Psoas muscle (tissue), 8 donors: ENCODE data around the gene MRPL14. TPM values are rescaled to one million over a fixed set of nuclear protein-coding genes. Genes with fewer than 3 reads are reported as not detected.

Source experiments
- ATAC-seq, 4 donors: fragments of 200-7000 bp; cut with Tn5 transposase; one replicate each; pipeline ENCODE4 v1.9.1; 2020; ENCODE audit warnings: moderate library complexity in 3 of 4, mild to moderate bottlenecking in 2 of 4
- DNase-seq, 2 donors: peaks; one replicate each; pipeline ENCODE4 v3.0.0-alpha.2; 2020
- H3K27ac ChIP-seq: fragments of 200-600 bp; one replicate; pipeline ENCODE4 v1.8.0; 2022
- H3K27me3 ChIP-seq, 3 donors: fragments of 200-600 bp in 1 of 3; one replicate each; pipeline versions ENCODE4 v1.6.1 to v1.8.0; 2013 to 2022; ENCODE audit warnings: low read length in 2 of 3, mild to moderate bottlenecking in 2 of 3, moderate library complexity in 1 of 3; ENCODE audit not compliant: insufficient read depth in 3 of 3
- H3K36me3 ChIP-seq, 2 donors: fragments of 200-600 bp in 1 of 2; one replicate each; pipeline versions ENCODE4 v1.6.1 to v1.8.0; 2013 to 2022; ENCODE audit warnings: low read depth in 1 of 2, mild to moderate bottlenecking in 1 of 2, moderate library complexity in 1 of 2; ENCODE audit not compliant: insufficient read depth in 1 of 2
- H3K4me1 ChIP-seq: fragments of 200-600 bp; one replicate; pipeline ENCODE4 v1.8.0; 2022
- H3K4me3 ChIP-seq: fragments of 200-600 bp; one replicate; pipeline ENCODE4 v1.8.0; 2022; ENCODE audit warnings: mild to moderate bottlenecking
- H3K9me3 ChIP-seq: fragments of 200-600 bp; one replicate; pipeline ENCODE4 v1.8.0; 2022
- CTCF ChIP-seq: fragments of 200-600 bp; IDR thresholded peaks from one replicate; pipeline ENCODE4 v1.8.0; 2022; ENCODE audit warnings: antibody characterized with exemption
- WGBS, 3 donors: extraction: QIAGEN DNeasy Blood & Tissue Kit; methylation state at CpG; one replicate each; pipeline versions ENCODE4 v1.1.6 to v1.1.7; 2013; 5-methylcytosine and 5-hydroxymethylcytosine counted together
- intact Hi-C, 2 donors: fragments of 100-400 bp; cut with DNase I; formaldehyde crosslinking; loops; one replicate each; pipeline versions ENCODE4 v1.11.0 to v1.14.2; 2022
- polyA plus RNA-seq, 3 donors: library from polyadenylated mRNA; stranded (reverse); fragments of 200-250 nt; gene quantifications; one replicate each; pipeline ENCODE4 v1.2.3, GENCODE V29; 2013
- total RNA-seq, 4 donors: library from RNA; stranded (reverse); fragmentation: NEBNext Ultra II Directional in 2 of 4; extraction: Animal tissue kit (Norgen Biotek cat#: 25700) in 2 of 4; gene quantifications; one replicate each; pipeline versions ENCODE4 v1.2.1 to v1.2.4, GENCODE V29; 2021 to 2023
- donor health status: healthy with polysubstance abuse.
- donor health status: DM: no; HTN: no; CAD: no; lungs with moderate emphysema.
- donor health status: Bipolar disorder and iron deficiency.
- donor health status: healthy.
- donor health status: DM: yes; HTN: yes; CAD: no.
- donor health status: DM: no; HTN: no; CAD: no.
- donor health status: DM: no; HTN: no; CAD: no.
- donor health status: DM: yes; HTN: yes; CAD: no.

The MRPL14 gene
- total and polyA plus RNA-seq, 7 donors = 62.3 to 308 (median 166) TPM

GRCh38 chr6:44158770-44159228 lies 31.5 kb upstream of the MRPL14 start, which contains the start of gene CAPN11:
Gene CAPN11, plus strand, starts transcription at chr6:44158820. Its CDS starts 29 bp downstream, at chr6:44158849.
- H3K27ac ChIP-seq = no peak within 1 kb of the TSS
- DNase-seq (no peak), ATAC-seq (no peak)
- H3K27me3 ChIP-seq = no peaks in the 10 kb centered on the region
- H3K4me3 ChIP-seq = no peak within 1 kb of the TSS
- peaks cover 0 to 12% of the 10 kb centered on the region in 2 donors for H3K36me3 ChIP-seq
- no peaks in the 10 kb centered on the region for H3K4me1 ChIP-seq
- 74 to 94% (median 85%) methylated on average over 5 of the region's 5 CpGs for WGBS, 3 donors
- intact Hi-C loops = no loop called here
- no peaks in the 10 kb centered on the region for H3K9me3 ChIP-seq
- TF ChIP-seq CTCF = no peak

- DNase-seq = no peak
- WGBS, 3 donors = 71 to 79% (median 76%) methylated on average over 11 of the region's 11 CpGs
- intact Hi-C loops = no loop called here
Observed at GRCh38 chr6:44157152-44157521, 29.9 kb upstream of the MRPL14 start.

GRCh38 chr6:44156494-44157151 lies 29.4 kb upstream of the MRPL14 start:
- intact Hi-C loops = no loop called here
- peak in 1 of 4 donors; percentile 1 for ATAC-seq
- TF ChIP-seq CTCF = no peak
- Histone ChIP-seq H3K4me3 (no peak overlapping the region), H3K27ac (no peak overlapping the region), H3K36me3 (peaks cover 0 to 30% of the 10 kb centered on the region in 2 donors), H3K9me3 (no peaks in the 10 kb centered on the region), H3K27me3 (no peaks in the 10 kb centered on the region), H3K4me1 (no peaks in the 10 kb centered on the region)
- DNase-seq = no peak
- WGBS, 3 donors = 80 to 86% (median 86%) methylated on average over 8 to 9 of the region's 9 CpGs

More at GRCh38 chr6:44157152-44157521, 29.9 kb upstream of the MRPL14 start:
- no peaks in the 10 kb centered on the region for H3K4me1 ChIP-seq
- H3K36me3 ChIP-seq = peaks cover 0 to 29% of the 10 kb centered on the region in 2 donors
- H3K27me3 ChIP-seq = no peaks in the 10 kb centered on the region
- no peak for TF ChIP-seq CTCF
- no peak overlapping the region for H3K27ac ChIP-seq
- H3K4me3 ChIP-seq = no peak overlapping the region
- peak in 2 of 4 donors; percentile 3 to 18 for ATAC-seq
- H3K9me3 ChIP-seq = no peaks in the 10 kb centered on the region

GRCh38 chr6:44154067-44154466 lies 26.8 kb upstream of the MRPL14 start:
- 88 to 90% (median 88%) methylated on average over 12 of the region's 12 CpGs for WGBS, 3 donors
- no peak for TF ChIP-seq CTCF
- Histone ChIP-seq H3K27me3 (no peaks in the 10 kb centered on the region), H3K4me3 (no peak overlapping the region), H3K9me3 (no peaks in the 10 kb centered on the region), H3K36me3 (peaks cover 6 to 54% of the 10 kb centered on the region in 2 donors), H3K4me1 (no peaks in the 10 kb centered on the region), H3K27ac (no peak overlapping the region)
- DNase-seq = no peak
- ATAC-seq = no peak
- intact Hi-C loops = no loop called here
